HepG2 (cell line): ENCODE measurements around the gene MYO5B. TPM values are rescaled to one million over a fixed set of nuclear protein-coding genes. Genes with fewer than 3 reads are reported as not detected.

ENCODE experiments used
- ATAC-seq: fragments of 200-7000 bp; cut with Tn5 transposase; 3 replicates; pipeline ENCODE4 v1.9.1; 2020; ENCODE audit warnings: mild to moderate bottlenecking, moderate library complexity
- BruUV-seq: library from RNA; stranded (reverse); fragments of 400-500 nt; replicated peaks from 2 replicates; lab custom pipeline; 2021; lab: Mats Ljungman, UMichigan
- CTCF ChIA-PET: fragments of 300-600 bp; formaldehyde crosslinking; extraction: SDS; loops from one replicate; lab custom pipeline; 2021; ENCODE audit warnings: low total read pairs, inconsistent platforms, low intra/inter-chr PET ratio; lab: Yijun Ruan, JAX
- POLR2A ChIA-PET: fragments of 350-600 bp; sonication (Branson Sonifier 250); formaldehyde crosslinking; loops from one replicate; lab custom pipeline; 2020; ENCODE audit warnings: antibody characterized with exemption, inconsistent platforms; lab: Yijun Ruan, JAX
- DNase-seq: peaks from one replicate; pipeline ENCODE4 v3.0.0-alpha.2; 2015; ENCODE audit warnings: low spot score
- FAIRE-seq: peaks from 3 replicates; lab custom pipeline; 2011; peaks lifted over from hg19 to GRCh38; lab: Jason Lieb, UNC
- H2AFZ ChIP-seq: one replicate; pipeline ENCODE4 v1.6.1; 2011; ENCODE audit warnings: low read length, inconsistent platforms
- H3K27ac ChIP-seq: fragments of 300-600 bp; 3 replicates; pipeline ENCODE4 v1.8.0; 2011; ENCODE audit warnings: mixed run types, mild to moderate bottlenecking, mixed read lengths, low read length, inconsistent platforms; ENCODE audit not compliant: insufficient read depth; ENCODE audit errors: extremely low read length
- H3K27me3 ChIP-seq, 2 experiments: fragments of 200-600 bp in 1 of 2; 2 replicates in 1 of 2; 3 replicates in 1 of 2; pipeline versions ENCODE4 v1.6.0 to v1.8.0; 2011; ENCODE audit warnings: low read length in 2 of 2, mild to moderate bottlenecking in 2 of 2, moderate library complexity in 2 of 2, inconsistent platforms in 1 of 2; ENCODE audit not compliant: insufficient read depth in 2 of 2, control insufficient read depth in 1 of 2
- H3K36me3 ChIP-seq, 2 experiments: fragments of 200-600 bp in 1 of 2; replicated peaks in 1 of 2; 2 replicates in 1 of 2; 3 replicates in 1 of 2; pipeline versions ENCODE4 v1.5.1 to v1.8.0; 2011; ENCODE audit warnings: low read length in 2 of 2, inconsistent platforms in 1 of 2; ENCODE audit not compliant: insufficient read depth in 2 of 2, control insufficient read depth in 1 of 2
- H3K4me1 ChIP-seq: 2 replicates; pipeline ENCODE4 v1.5.1; 2012; ENCODE audit warnings: low read length, inconsistent platforms; ENCODE audit not compliant: insufficient read depth
- H3K4me2 ChIP-seq: 2 replicates; pipeline ENCODE4 v1.6.0; 2011; ENCODE audit warnings: low read depth, low read length, inconsistent platforms
- H3K4me3 ChIP-seq, 3 experiments: fragments of 200-600 bp in 1 of 3; sonication (generic), shearing (Covaris generic) in 1 of 3; replicated peaks in 1 of 3; 2 replicates each; pipeline ENCODE4 v1.5.1; 2011 to 2016; ENCODE audit warnings: low read length in 3 of 3, inconsistent platforms in 2 of 3, low read depth in 2 of 3, mild to moderate bottlenecking in 2 of 3, control low read depth in 1 of 3, mixed read lengths in 1 of 3; ENCODE audit not compliant: insufficient read depth in 1 of 3
- H3K79me2 ChIP-seq: one replicate; pipeline ENCODE4 v1.6.1; 2011; ENCODE audit warnings: low read length, inconsistent platforms; ENCODE audit not compliant: insufficient read depth
- H3K9ac ChIP-seq: 2 replicates; pipeline ENCODE4 v1.6.0; 2011; ENCODE audit warnings: mild to moderate bottlenecking, low read depth, low read length, inconsistent platforms; ENCODE audit not compliant: insufficient read depth
- H3K9me3 ChIP-seq: 2 replicates; pipeline ENCODE4 v1.5.1; 2012; ENCODE audit warnings: mild to moderate bottlenecking, low read length
- H4K20me1 ChIP-seq: 2 replicates; pipeline ENCODE4 v1.6.0; 2011; ENCODE audit warnings: inconsistent platforms, mild to moderate bottlenecking, low read length, moderate library complexity; ENCODE audit not compliant: insufficient read depth
- ARID5B ChIP-seq: IDR thresholded peaks from 2 replicates; pipeline ENCODE4 v1.4.0; 2020; ENCODE audit warnings: mild to moderate bottlenecking, missing genetic modification reagents
- ARNTL ChIP-seq: sonication (generic); formaldehyde crosslinking; IDR thresholded peaks from 2 replicates; pipeline ENCODE4 v1.4.0; 2020; ENCODE audit warnings: mild to moderate bottlenecking, missing genetic modification reagents
- GLMP ChIP-seq: sonication (generic); formaldehyde crosslinking; IDR thresholded peaks from 2 replicates; pipeline ENCODE4 v1.9.0; 2021; ENCODE audit warnings: missing genetic modification reagents, mild to moderate bottlenecking, borderline replicate concordance
- KMT2B ChIP-seq: IDR thresholded peaks from 2 replicates; pipeline ENCODE4 v1.6.1; 2016; ENCODE audit warnings: missing genetic modification reagents, missing compliant biosample characterization
- POLR2AphosphoS2 ChIP-seq: IDR thresholded peaks from 2 replicates; pipeline ENCODE4 v1.6.1; 2011; ENCODE audit warnings: low read depth, low read length, improper control_type of control experiment
- SMARCC2 ChIP-seq: fragments of 450-650 bp; IDR thresholded peaks from 2 replicates; pipeline ENCODE4 v1.6.1; 2017; ENCODE audit warnings: antibody characterized with exemption, mild to moderate bottlenecking
- STAG1 ChIP-seq: sonication (generic); formaldehyde crosslinking; IDR thresholded peaks from 2 replicates; pipeline ENCODE4 v1.4.0; 2020; ENCODE audit warnings: missing genetic modification reagents
- ZBTB20 ChIP-seq: sonication (generic); formaldehyde crosslinking; IDR thresholded peaks from 2 replicates; pipeline ENCODE4 v1.8.1; 2023; ENCODE audit warnings: missing genetic modification reagents, low read depth, mild to moderate bottlenecking, borderline replicate concordance
- ZNF12 ChIP-seq: sonication (generic); formaldehyde crosslinking; IDR thresholded peaks from 2 replicates; pipeline ENCODE4 v1.5.0; 2020; ENCODE audit warnings: missing genetic modification reagents
- ZNF18 ChIP-seq: sonication (generic); formaldehyde crosslinking; IDR thresholded peaks from 2 replicates; pipeline ENCODE4 v1.8.0; 2022; ENCODE audit warnings: mild to moderate bottlenecking, missing genetic modification reagents; ENCODE audit not compliant: insufficient replicate concordance
- ZNF296 ChIP-seq: sonication (generic); formaldehyde crosslinking; conservative IDR thresholded peaks from 2 replicates; pipeline ENCODE4 v1.5.0; 2020; ENCODE audit warnings: mild to moderate bottlenecking, missing genetic modification reagents
- ZNF713 ChIP-seq: sonication (generic); formaldehyde crosslinking; IDR thresholded peaks from 2 replicates; pipeline ENCODE4 v1.4.0; 2020; ENCODE audit warnings: mild to moderate bottlenecking, missing genetic modification reagents
- ZNF883 ChIP-seq: sonication (generic); formaldehyde crosslinking; IDR thresholded peaks from 2 replicates; pipeline ENCODE4 v1.5.1; 2020; ENCODE audit warnings: mild to moderate bottlenecking, missing genetic modification reagents; ENCODE audit errors: not compliant biosample characterization
- ZSCAN25 ChIP-seq: sonication (generic); formaldehyde crosslinking; IDR thresholded peaks from 2 replicates; pipeline ENCODE4 v1.8.0; 2022; ENCODE audit warnings: mild to moderate bottlenecking, missing genetic modification reagents
- WGBS: methylation state at CpG from one replicate; pipeline ENCODE4 v1.1.6; 2017; ENCODE audit warnings: low lambda C conversion rate; 5-methylcytosine and 5-hydroxymethylcytosine counted together
- in situ Hi-C: cut with HindIII; loops from 2 replicates; pipeline ENCODE4 v1.10.0; 2017; ENCODE audit warnings: low pct_unique_long_range_greater_than_20kb; ENCODE audit not compliant: extremely low pct_ligation_motif_present
- intact Hi-C: fragments of 100-400 bp; cut with micrococcal nuclease; formaldehyde crosslinking; loops from one replicate; pipeline ENCODE4 v1.10.0; 2022; ENCODE audit not compliant: unreplicated experiment
- polyA plus RNA-seq, 8 experiments: library from polyadenylated mRNA; depleted of rRNA in 3 of 8; stranded (reverse) in 7 of 8; unstranded in 1 of 8; fragments of >200 nt; fragmentation: Illumina TruSeq in 4 of 8; extraction: Trizol in 4 of 8; gene quantifications; 2 replicates each; pipeline versions ENCODE4 v1.2.1 to v1.2.3, GENCODE V29; 2011 to 2016; ENCODE audit warnings: low read depth in 4 of 8, missing spikeins in 1 of 8, mixed read lengths in 1 of 8; ENCODE audit not compliant: insufficient read depth in 1 of 8
- total RNA-seq, 5 experiments: library from RNA; depleted of rRNA; stranded (reverse); fragments of >200 nt; fragmentation: Illumina TruSeq; extraction: Trizol; gene quantifications; 2 replicates each; pipeline ENCODE4 v1.2.3, GENCODE V29; 2016; ENCODE audit warnings: low read depth in 1 of 5
- TF ChIP-seq, protein P1 (sequence below): sonication (generic); formaldehyde crosslinking; IDR thresholded peaks from 2 replicates; pipeline ENCODE4 v1.5.0; 2020; ENCODE audit warnings: missing genetic modification reagents, mild to moderate bottlenecking, borderline replicate concordance

MYO5B gene
- total and polyA plus RNA-seq, 2 of the 13 experiments (the other 11 are each of a cell fraction or from before 2014, with no cell fraction given) = 13.1 to 24.0 TPM

GRCh38 chr18:49922228-49922627 is 272.7 kb downstream of the MYO5B start:
- H3K4me3 ChIP-seq = no peak overlapping the region
- intact Hi-C loops = no loop called here
- no peak overlapping the region for H3K9ac ChIP-seq
- FAIRE-seq (no peak), DNase-seq (no peak)
- CTCF ChIA-PET = no interaction called here
- no TSS peak for BruUV-seq
- H3K79me2 ChIP-seq = no peaks in the 10 kb centered on the region
- WGBS = 92% methylated on average over 2 of the region's 2 CpGs
- H3K27ac ChIP-seq = no peak overlapping the region
- no peaks in the 10 kb centered on the region for H4K20me1 ChIP-seq
- no peaks in the 10 kb centered on the region for H3K27me3 ChIP-seq
- H2AFZ ChIP-seq = no peak overlapping the region
- no peak for TF ChIP-seq GLMP (CRISPR knock-in tag)
- TF ChIP-seq STAG1 (CRISPR knock-in tag) = no peak
- no peak for TF ChIP-seq ZNF18 (CRISPR knock-in tag)
- no peak for TF ChIP-seq ZBTB20
- TF ChIP-seq ARNTL = no peak
- TF ChIP-seq ZNF883 (CRISPR knock-in tag) = no peak
- no peak for TF ChIP-seq ARID5B (CRISPR knock-in tag)
- TF ChIP-seq ZNF12 (CRISPR knock-in tag) = no peak
- TF ChIP-seq POLR2AphosphoS2 = no peak
- TF ChIP-seq KMT2B = no peak
- TF ChIP-seq ZSCAN25 (CRISPR knock-in tag) = no peak
- TF ChIP-seq, protein P1, sequence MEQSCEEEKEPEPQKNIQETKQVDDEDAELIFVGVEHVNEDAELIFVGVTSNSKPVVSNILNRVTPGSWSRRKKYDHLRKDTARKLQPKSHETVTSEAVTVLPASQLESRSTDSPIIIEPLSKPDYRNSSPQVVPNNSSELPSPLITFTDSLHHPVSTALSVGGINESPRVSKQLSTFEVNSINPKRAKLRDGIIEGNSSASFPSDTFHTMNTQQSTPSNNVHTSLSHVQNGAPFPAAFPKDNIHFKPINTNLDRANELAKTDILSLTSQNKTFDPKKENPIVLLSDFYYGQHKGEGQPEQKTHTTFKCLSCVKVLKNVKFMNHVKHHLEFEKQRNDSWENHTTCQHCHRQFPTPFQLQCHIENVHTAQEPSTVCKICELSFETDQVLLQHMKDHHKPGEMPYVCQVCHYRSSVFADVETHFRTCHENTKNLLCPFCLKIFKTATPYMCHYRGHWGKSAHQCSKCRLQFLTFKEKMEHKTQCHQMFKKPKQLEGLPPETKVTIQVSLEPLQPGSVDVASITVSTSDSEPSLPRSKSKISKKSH (CRISPR knock-in tag) = no peak
- no peak for TF ChIP-seq SMARCC2
- no peak for TF ChIP-seq ZNF296 (CRISPR knock-in tag)
- TF ChIP-seq ZNF713 = no peak
- TF ChIP-seq, all 625 proteins: peak for 0
- Histone ChIP-seq H3K4me2 (no peak overlapping the region), H3K9me3 (no peaks in the 10 kb centered on the region), H3K36me3 (peaks cover 0 to 9% of the 10 kb centered on the region in 2 experiments; a peak in 2 of 5 replicates), H3K4me1 (peaks cover 11% of the 10 kb centered on the region)
- in situ Hi-C loops = no loop called here
- POLR2A ChIA-PET = no interaction called here
- ATAC-seq = no peak
